Esophagus muscularis mucosa (tissue), 4 donors: ENCODE results near the gene CRTC1. TPM values are rescaled to one million over a fixed set of nuclear protein-coding genes. Genes with fewer than 3 reads are reported as not detected.

Experiments
- DNase-seq: peaks from one replicate; pipeline ENCODE4 v3.0.0-alpha.2; 2017; ENCODE audit errors: extremely low spot score
- H3K27ac ChIP-seq, 4 donors: fragments of 200-600 bp; sonication (generic); replicated peaks in 1 of 4; 1 replicate in 3 of 4; 2 replicates in 1 of 4; pipeline ENCODE4 v1.5.1; 2016 to 2019; ENCODE audit warnings: mild to moderate bottlenecking in 1 of 4
- H3K27me3 ChIP-seq, 4 donors: fragments of 200-600 bp; sonication (generic); one replicate each; pipeline versions ENCODE4 v1.5.1 to v1.6.0; 2016 to 2019
- H3K36me3 ChIP-seq, 4 donors: fragments of 200-600 bp; sonication (generic); one replicate each; pipeline ENCODE4 v1.5.1; 2016 to 2019
- H3K4me1 ChIP-seq, 4 donors: fragments of 200-600 bp; sonication (generic); one replicate each; pipeline ENCODE4 v1.5.1; 2016 to 2019
- H3K4me3 ChIP-seq, 4 donors: fragments of 200-600 bp; sonication (generic); 1 replicate in 2 of 4; 2 replicates in 2 of 4; pipeline ENCODE4 v1.5.1; 2016 to 2019; ENCODE audit warnings: mild to moderate bottlenecking in 4 of 4, moderate library complexity in 1 of 4
- H3K9me3 ChIP-seq, 4 donors: fragments of 200-600 bp; sonication (generic); 1 replicate in 3 of 4; 2 replicates in 1 of 4; pipeline ENCODE4 v1.5.1; 2016 to 2019
- EP300 ChIP-seq: sonication (generic); formaldehyde crosslinking; IDR thresholded peaks from one replicate; pipeline ENCODE4 v1.6.1; 2017; ENCODE audit warnings: antibody characterized with exemption
- POLR2A ChIP-seq: fragments of 450-650 bp; IDR thresholded peaks from one replicate; pipeline ENCODE4 v1.6.1; 2017; ENCODE audit warnings: antibody characterized with exemption, moderate library complexity, mild to moderate bottlenecking, low read depth
- POLR2AphosphoS5 ChIP-seq, 2 donors: sonication (generic); formaldehyde crosslinking; IDR thresholded peaks; one replicate each; pipeline ENCODE4 v1.6.1; 2017; ENCODE audit warnings: antibody characterized with exemption in 2 of 2
- WGBS: methylation state at CpG from one replicate; pipeline ENCODE4 v1.1.5; 2018; 5-methylcytosine and 5-hydroxymethylcytosine counted together
- intact Hi-C: fragments of 100-400 bp; cut with DNase I; formaldehyde crosslinking; loops from one replicate; pipeline ENCODE4 v1.15.1; 2023
- total RNA-seq, 4 donors: library from RNA; depleted of rRNA; stranded (reverse); fragments of >200 nt; gene quantifications; one replicate each; pipeline versions ENCODE4 v1.1.0 to v1.2.1, GENCODE V29; 2016
- TF ChIP-seq, protein P1 (sequence below), 3 experiments: fragments of 200-600 bp in 2 of 3; fragments of 450-650 bp in 1 of 3; sonication (generic) in 2 of 3; IDR thresholded peaks; one replicate each; pipeline ENCODE4 v1.5.1; 2017 to 2019; ENCODE audit warnings: antibody characterized with exemption in 3 of 3, mild to moderate bottlenecking in 2 of 3, moderate library complexity in 1 of 3

The CRTC1 gene
- total RNA-seq, 4 donors from 2014 or later: 5.3 to 10.1 (median 6.6) TPM

DNA sequence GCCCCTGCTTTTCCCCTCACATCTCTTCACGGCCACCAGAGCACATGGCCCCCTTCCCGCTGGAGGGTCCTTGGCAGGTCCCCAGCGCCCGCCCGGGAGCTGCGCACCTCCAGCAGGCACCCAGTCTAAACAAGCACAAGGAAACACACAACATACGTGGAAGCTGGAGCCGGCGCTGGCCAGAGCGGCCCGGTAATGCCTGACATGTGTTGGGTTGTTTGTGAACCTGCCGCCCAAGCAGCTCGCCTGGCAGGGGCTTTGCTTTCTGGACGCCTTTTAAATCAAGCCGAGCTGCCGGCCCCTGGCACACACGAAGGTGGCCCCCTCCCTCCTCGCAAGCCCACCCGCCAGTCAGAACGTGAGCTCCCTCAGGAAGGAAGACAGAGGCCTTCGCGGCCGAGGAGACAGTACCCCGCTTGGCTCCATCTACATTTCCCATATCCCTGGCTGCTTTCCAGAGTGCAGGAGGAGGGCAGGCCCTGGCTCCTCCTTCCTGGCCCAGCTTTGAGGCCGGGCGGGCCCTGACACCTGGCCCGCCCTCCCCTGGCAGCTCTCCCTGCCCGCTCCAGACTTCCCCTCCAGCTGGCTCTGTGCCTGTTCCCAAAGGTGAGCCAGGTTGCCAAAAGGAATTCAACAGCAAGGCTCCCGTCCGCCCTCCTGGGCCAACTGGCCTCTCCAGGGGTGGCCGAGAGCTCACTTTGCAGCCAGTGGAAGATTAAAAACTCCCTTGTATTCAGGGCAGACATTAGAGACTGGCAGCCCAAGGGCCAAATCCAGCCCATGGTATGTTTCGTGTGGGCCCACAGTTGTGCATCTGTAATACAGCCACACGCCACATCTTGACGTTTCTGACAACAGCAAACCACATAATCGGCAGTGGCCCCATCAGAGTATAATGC, 78.9 kb downstream of the CRTC1 start:
- TF ChIP-seq EP300: no peak
- TF ChIP-seq POLR2A: no peak
- TF ChIP-seq POLR2AphosphoS5 (IDR thresholded peaks at IDR 0.05): peak; percentile 36 to 43
- TF ChIP-seq, protein P1, sequence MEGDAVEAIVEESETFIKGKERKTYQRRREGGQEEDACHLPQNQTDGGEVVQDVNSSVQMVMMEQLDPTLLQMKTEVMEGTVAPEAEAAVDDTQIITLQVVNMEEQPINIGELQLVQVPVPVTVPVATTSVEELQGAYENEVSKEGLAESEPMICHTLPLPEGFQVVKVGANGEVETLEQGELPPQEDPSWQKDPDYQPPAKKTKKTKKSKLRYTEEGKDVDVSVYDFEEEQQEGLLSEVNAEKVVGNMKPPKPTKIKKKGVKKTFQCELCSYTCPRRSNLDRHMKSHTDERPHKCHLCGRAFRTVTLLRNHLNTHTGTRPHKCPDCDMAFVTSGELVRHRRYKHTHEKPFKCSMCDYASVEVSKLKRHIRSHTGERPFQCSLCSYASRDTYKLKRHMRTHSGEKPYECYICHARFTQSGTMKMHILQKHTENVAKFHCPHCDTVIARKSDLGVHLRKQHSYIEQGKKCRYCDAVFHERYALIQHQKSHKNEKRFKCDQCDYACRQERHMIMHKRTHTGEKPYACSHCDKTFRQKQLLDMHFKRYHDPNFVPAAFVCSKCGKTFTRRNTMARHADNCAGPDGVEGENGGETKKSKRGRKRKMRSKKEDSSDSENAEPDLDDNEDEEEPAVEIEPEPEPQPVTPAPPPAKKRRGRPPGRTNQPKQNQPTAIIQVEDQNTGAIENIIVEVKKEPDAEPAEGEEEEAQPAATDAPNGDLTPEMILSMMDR (IDR thresholded peaks at IDR 0.05): no peak
- intact Hi-C loops: no loop called here
- Histone ChIP-seq H3K36me3 (peaks cover 0 to 3% (median 1%) of the 10 kb centered on the region in 4 donors), H3K4me3 (peak overlapping the region; percentile 5 to 34 (median 22)), H3K9me3 (no peaks in the 10 kb centered on the region), H3K27me3 (no peaks in the 10 kb centered on the region), H3K4me1 (peaks cover 13 to 38% (median 25%) of the 10 kb centered on the region in 4 donors), H3K27ac (peak overlapping the region; percentile 56 to 76 (median 70))
- no peak for DNase-seq
- WGBS: 31% methylated on average over 20 of the region's 35 CpGs

DNA sequence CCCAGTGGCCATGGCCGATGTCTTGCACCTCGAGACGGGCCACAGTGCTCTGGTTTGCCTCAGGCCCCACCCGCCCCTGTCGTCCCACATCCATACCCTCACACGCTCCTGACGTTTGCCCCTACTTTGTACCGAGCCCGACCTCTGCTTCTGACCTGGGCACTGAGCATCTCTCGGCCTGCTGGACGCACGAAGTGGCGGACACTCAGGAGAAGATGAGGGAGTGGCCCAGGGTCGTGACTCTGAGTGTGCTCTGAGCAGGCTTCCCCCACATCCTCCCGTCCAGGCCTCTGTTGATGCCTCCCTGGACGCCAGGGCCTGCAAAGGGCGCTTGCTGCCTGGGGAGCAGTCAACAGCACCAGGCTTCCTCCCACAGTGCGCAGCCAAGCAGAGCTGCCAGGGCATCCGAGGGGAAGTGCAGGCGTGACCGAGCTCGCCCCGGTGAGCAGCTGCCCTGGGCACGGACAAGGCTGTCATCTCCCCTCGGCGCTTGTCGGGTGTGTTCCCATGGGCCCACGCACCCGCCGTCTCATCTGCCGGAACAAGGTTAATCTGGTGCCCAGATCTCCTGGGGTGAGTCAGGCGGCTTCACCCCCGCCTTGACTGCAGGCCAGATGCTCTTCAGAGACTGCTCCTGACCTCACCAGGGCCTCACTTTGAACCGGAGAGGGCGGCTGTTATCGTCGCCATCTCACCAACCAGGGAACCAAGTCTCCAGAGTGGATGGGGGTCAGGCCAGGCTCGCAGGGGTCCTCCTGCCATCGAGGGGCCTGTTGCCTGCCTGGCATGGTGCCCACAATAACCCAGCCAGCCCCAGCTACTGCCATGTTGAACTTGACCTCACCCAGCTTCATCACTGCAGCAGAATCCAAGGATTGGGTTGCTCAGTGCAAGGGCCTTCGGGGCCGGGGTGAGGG, 80.5 kb downstream of the CRTC1 start:
- no peak overlapping the region for H3K4me3 ChIP-seq
- no peaks in the 10 kb centered on the region for H3K27me3 ChIP-seq
- peaks cover 13 to 38% (median 25%) of the 10 kb centered on the region in 4 donors for H3K4me1 ChIP-seq
- H3K36me3 ChIP-seq: peaks cover 0 to 18% (median 9%) of the 10 kb centered on the region in 4 donors
- WGBS: 91% methylated on average over 33 of the region's 41 CpGs
- intact Hi-C loops: no loop called here
- no peak overlapping the region for H3K27ac ChIP-seq
- no peaks in the 10 kb centered on the region for H3K9me3 ChIP-seq
- TF ChIP-seq POLR2A: no peak
- DNase-seq: no peak

DNA sequence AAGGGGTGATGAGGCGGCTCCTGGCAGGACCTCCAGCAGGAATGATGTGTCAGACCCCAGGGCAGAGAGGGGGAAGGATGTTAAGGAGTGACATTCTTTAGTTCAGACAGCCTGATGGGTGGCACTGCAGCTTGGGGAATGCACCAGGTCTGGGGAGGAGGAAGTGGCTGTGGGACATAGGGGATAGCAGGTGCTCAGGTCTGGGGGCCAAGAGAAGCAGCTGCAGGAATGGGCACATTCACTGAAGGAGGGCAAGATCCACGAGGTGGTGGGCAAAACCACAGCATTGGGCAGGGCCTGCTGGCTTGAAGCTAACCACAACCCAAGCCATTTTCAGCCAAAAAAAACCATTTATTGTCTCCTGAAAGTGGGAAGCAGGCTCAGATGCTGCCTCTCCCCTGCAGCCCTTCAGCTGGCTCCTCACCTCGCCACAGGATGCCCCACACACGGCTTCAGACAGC, 81.1 kb downstream of the CRTC1 start:
- 69% methylated on average over 4 of the region's 4 CpGs for WGBS
- TF ChIP-seq POLR2AphosphoS5 (IDR thresholded peaks at IDR 0.05) (no peak), POLR2A (no peak), EP300 (no peak)
- TF ChIP-seq, protein P1 (IDR thresholded peaks at IDR 0.05): no peak
- Histone ChIP-seq H3K9me3 (no peaks in the 10 kb centered on the region), H3K36me3 (peaks cover 0 to 24% (median 12%) of the 10 kb centered on the region in 4 donors), H3K4me1 (peaks cover 13 to 38% (median 25%) of the 10 kb centered on the region in 4 donors), H3K4me3 (no peak overlapping the region), H3K27me3 (no peaks in the 10 kb centered on the region), H3K27ac (no peak overlapping the region)
- intact Hi-C loops: no loop called here
- DNase-seq: no peak

DNA sequence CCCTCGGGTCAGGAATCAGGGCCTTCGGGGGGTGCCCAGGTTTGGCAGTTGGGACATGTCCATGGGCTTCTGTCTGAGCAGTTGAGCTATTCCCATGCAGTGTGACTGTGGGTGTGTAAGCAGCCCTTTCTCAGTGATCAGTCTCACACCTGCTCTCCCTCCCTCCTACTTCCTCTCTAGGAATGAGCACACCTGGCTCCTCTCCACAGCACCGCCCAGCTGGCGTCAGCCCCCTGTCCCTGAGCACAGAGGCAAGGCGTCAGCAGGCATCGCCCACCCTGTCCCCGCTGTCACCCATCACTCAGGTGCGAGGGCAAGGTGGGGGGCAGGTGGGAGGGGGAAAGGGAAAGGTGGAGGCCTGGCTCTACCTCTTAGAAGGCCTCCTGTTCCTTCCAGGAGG, 81.7 kb downstream of the CRTC1 start:
- Histone ChIP-seq H3K27me3 (no peaks in the 10 kb centered on the region), H3K36me3 (peaks cover 0 to 27% (median 12%) of the 10 kb centered on the region in 4 donors), H3K4me3 (no peak overlapping the region), H3K27ac (no peak overlapping the region), H3K9me3 (no peaks in the 10 kb centered on the region), H3K4me1 (peaks cover 13 to 38% (median 25%) of the 10 kb centered on the region in 4 donors)
- no peak for DNase-seq
- TF ChIP-seq, protein P1 (IDR thresholded peaks at IDR 0.05): no peak
- no peak for TF ChIP-seq EP300
- TF ChIP-seq POLR2A: no peak
- TF ChIP-seq POLR2AphosphoS5 (IDR thresholded peaks at IDR 0.05): no peak
- intact Hi-C loops: no loop called here
- 97% methylated on average over 7 of the region's 8 CpGs for WGBS
